Panc1 (cell line): ENCODE data around the gene WDR77. TPM values are rescaled to one million over a fixed set of nuclear protein-coding genes. Genes with fewer than 3 reads are reported as not detected.

Experiments
- ATAC-seq: fragments of 200-7000 bp; cut with Tn5 transposase; 2 replicates; pipeline ENCODE4 v1.9.1; 2020; ENCODE audit warnings: mild to moderate bottlenecking, moderate library complexity
- BruUV-seq: library from RNA; stranded (reverse); fragments of 400-500 nt; replicated peaks from 2 replicates; lab custom pipeline; 2021; lab: Mats Ljungman, UMichigan
- CTCF ChIA-PET: fragments of 300-600 bp; sonication (Branson Sonifier 250); formaldehyde crosslinking; loops from one replicate; lab custom pipeline; 2022; ENCODE audit warnings: antibody characterized with exemption; lab: Charles Lee
- POLR2A ChIA-PET: fragments of 300-600 bp; sonication (Branson Sonifier 250); formaldehyde crosslinking; loops from one replicate; lab custom pipeline; 2022; ENCODE audit warnings: antibody characterized with exemption; lab: Charles Lee
- DNase-seq: peaks from one replicate; pipeline ENCODE4 v3.0.0-alpha.2; 2010; ENCODE audit warnings: low read depth, low spot score
- H3K27ac ChIP-seq: 2 replicates; pipeline ENCODE4 v1.5.1; 2011; ENCODE audit warnings: mild to moderate bottlenecking, low read length, inconsistent platforms
- H3K27me3 ChIP-seq: fragments of 200-500 bp; sonication (Bioruptor generic); 2 replicates; pipeline ENCODE4 v1.6.0; 2014; ENCODE audit warnings: low read length, inconsistent platforms; ENCODE audit not compliant: control insufficient read depth, insufficient read depth
- H3K36me3 ChIP-seq: fragments of 200-500 bp; sonication (Bioruptor generic); 2 replicates; pipeline ENCODE4 v1.5.1; 2014; ENCODE audit warnings: inconsistent platforms, mild to moderate bottlenecking, low read length, moderate library complexity; ENCODE audit not compliant: control insufficient read depth, insufficient read depth
- H3K4me1 ChIP-seq: 2 replicates; pipeline ENCODE4 v1.5.1; 2011; ENCODE audit warnings: inconsistent platforms, mild to moderate bottlenecking, low read length, moderate library complexity; ENCODE audit not compliant: control insufficient read depth, insufficient read depth
- H3K4me3 ChIP-seq, 2 experiments: 2 replicates each; pipeline ENCODE4 v1.5.1; 2011 to 2012; ENCODE audit warnings: low read depth in 2 of 2, low read length in 2 of 2, mild to moderate bottlenecking in 2 of 2, inconsistent platforms in 1 of 2, moderate library complexity in 1 of 2
- H3K9me3 ChIP-seq: fragments of 200-500 bp; sonication (Bioruptor generic); 2 replicates; pipeline ENCODE4 v1.5.1; 2014; ENCODE audit warnings: low read depth, mild to moderate bottlenecking, inconsistent platforms, low read length, moderate library complexity; ENCODE audit not compliant: control insufficient read depth, insufficient read depth
- POLR2AphosphoS5 ChIP-seq: IDR thresholded peaks from 2 replicates; pipeline ENCODE4 v1.6.1; 2012; ENCODE audit warnings: mild to moderate bottlenecking, low read depth, low read length, moderate library complexity
- SIN3A ChIP-seq: IDR thresholded peaks from 2 replicates; pipeline ENCODE4 v1.6.1; 2012; ENCODE audit warnings: low read depth, mild to moderate bottlenecking, low read length, moderate library complexity, borderline replicate concordance; ENCODE audit not compliant: insufficient read depth
- TCF7L2 ChIP-seq: IDR thresholded peaks from 2 replicates; pipeline ENCODE4 v1.6.1; 2011; ENCODE audit warnings: mild to moderate bottlenecking, low read depth, low read length, inconsistent platforms
- in situ Hi-C: cut with HindIII; loops from 2 replicates; pipeline ENCODE4 v1.10.0; 2016; ENCODE audit warnings: low sequenced_read_pairs, low pct_unique_long_range_greater_than_20kb
- intact Hi-C: fragments of 100-400 bp; cut with micrococcal nuclease; formaldehyde crosslinking; loops from one replicate; pipeline ENCODE4 v1.10.0; 2022; ENCODE audit not compliant: unreplicated experiment
- total RNA-seq: library from RNA; stranded (reverse); gene quantifications from one replicate; pipeline ENCODE4 v1.2.1, GENCODE V29; 2021; ENCODE audit not compliant: unreplicated experiment
- TF ChIP-seq, protein P1 (sequence below): fragments of 450-650 bp; IDR thresholded peaks from 2 replicates; pipeline ENCODE4 v1.5.1; 2017; ENCODE audit warnings: mild to moderate bottlenecking
- TF ChIP-seq, protein P2 (sequence below), 2 experiments: IDR thresholded peaks; 2 replicates each; pipeline ENCODE4 v1.6.1; 2011 to 2012; ENCODE audit warnings: low read depth in 2 of 2, control low read depth in 1 of 2, low read length in 1 of 2, mild to moderate bottlenecking in 1 of 2, moderate library complexity in 1 of 2; ENCODE audit not compliant: insufficient read depth in 1 of 2

The WDR77 gene
- total RNA-seq, 1 experiment from 2014 or later: 49.9 TPM

DNA sequence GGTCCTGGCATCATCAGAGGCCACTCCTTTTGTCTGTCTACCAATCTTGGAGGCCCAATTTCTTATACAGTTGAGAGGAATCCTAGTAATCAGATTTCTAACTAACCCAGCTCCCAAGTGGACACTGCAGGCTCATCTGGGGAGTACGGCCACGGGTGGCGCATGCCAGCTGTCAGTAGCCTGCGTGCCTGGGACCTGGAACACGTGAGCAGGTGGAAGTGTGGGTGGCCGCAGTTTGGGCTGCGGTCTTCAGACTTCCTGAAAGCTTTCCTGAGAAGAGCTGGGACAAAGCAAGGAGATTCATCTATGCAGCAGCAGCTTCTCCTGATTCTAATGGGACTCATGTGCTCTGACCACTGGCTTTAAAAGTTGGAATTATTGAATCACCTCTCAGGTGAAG is 42.0 kb upstream of the WDR77 start:
- Histone ChIP-seq H3K4me1 (no peaks in the 10 kb centered on the region), H3K9me3 (no peaks in the 10 kb centered on the region), H3K27ac (no peak overlapping the region), H3K27me3 (no peaks in the 10 kb centered on the region; the same call in 1 of the 2 replicates), H3K36me3 (no peaks in the 10 kb centered on the region), H3K4me3 (no peak overlapping the region)
- ChIA-PET POLR2A (no interaction called here), CTCF (interaction anchor here (2.2 kb wide), 1 partner anchor 17 kb away, joined by 4 read pairs; no protein-coding TSS in a partner anchor)
- no TSS peak for BruUV-seq
- in situ Hi-C loops: no loop called here
- no peak for ATAC-seq
- no peak for DNase-seq
- intact Hi-C loops: no loop called here
- TF ChIP-seq, protein P1, sequence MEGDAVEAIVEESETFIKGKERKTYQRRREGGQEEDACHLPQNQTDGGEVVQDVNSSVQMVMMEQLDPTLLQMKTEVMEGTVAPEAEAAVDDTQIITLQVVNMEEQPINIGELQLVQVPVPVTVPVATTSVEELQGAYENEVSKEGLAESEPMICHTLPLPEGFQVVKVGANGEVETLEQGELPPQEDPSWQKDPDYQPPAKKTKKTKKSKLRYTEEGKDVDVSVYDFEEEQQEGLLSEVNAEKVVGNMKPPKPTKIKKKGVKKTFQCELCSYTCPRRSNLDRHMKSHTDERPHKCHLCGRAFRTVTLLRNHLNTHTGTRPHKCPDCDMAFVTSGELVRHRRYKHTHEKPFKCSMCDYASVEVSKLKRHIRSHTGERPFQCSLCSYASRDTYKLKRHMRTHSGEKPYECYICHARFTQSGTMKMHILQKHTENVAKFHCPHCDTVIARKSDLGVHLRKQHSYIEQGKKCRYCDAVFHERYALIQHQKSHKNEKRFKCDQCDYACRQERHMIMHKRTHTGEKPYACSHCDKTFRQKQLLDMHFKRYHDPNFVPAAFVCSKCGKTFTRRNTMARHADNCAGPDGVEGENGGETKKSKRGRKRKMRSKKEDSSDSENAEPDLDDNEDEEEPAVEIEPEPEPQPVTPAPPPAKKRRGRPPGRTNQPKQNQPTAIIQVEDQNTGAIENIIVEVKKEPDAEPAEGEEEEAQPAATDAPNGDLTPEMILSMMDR: no peak
- TF ChIP-seq POLR2AphosphoS5 (no peak), TCF7L2 (no peak), SIN3A (no peak)
- TF ChIP-seq, protein P2, sequence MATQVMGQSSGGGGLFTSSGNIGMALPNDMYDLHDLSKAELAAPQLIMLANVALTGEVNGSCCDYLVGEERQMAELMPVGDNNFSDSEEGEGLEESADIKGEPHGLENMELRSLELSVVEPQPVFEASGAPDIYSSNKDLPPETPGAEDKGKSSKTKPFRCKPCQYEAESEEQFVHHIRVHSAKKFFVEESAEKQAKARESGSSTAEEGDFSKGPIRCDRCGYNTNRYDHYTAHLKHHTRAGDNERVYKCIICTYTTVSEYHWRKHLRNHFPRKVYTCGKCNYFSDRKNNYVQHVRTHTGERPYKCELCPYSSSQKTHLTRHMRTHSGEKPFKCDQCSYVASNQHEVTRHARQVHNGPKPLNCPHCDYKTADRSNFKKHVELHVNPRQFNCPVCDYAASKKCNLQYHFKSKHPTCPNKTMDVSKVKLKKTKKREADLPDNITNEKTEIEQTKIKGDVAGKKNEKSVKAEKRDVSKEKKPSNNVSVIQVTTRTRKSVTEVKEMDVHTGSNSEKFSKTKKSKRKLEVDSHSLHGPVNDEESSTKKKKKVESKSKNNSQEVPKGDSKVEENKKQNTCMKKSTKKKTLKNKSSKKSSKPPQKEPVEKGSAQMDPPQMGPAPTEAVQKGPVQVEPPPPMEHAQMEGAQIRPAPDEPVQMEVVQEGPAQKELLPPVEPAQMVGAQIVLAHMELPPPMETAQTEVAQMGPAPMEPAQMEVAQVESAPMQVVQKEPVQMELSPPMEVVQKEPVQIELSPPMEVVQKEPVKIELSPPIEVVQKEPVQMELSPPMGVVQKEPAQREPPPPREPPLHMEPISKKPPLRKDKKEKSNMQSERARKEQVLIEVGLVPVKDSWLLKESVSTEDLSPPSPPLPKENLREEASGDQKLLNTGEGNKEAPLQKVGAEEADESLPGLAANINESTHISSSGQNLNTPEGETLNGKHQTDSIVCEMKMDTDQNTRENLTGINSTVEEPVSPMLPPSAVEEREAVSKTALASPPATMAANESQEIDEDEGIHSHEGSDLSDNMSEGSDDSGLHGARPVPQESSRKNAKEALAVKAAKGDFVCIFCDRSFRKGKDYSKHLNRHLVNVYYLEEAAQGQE (IDR thresholded peaks at IDR 0.05; ENCODE audit: insufficient read depth in 1 of 2, low read depth in 2 of 2, low read length in 1 of 2): no peak

DNA sequence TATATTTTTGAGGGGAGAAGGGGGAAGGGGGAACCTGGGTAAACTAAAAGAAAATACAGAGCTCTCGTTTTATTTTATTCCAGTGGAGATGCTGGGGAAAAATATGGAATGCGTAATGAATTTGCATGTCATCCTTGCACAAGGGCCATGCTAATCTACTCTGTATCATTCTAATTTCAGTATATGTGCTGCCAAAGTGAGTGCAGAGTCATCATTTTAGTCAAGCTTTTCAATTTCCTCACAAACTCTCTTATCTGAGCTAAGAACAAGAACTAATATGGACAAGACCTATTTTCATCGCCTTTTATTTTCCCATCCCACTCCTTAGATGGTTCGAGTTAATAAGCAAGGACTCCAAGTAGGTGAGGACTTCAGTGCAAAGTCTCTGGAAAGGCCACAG is 41.2 kb upstream of the WDR77 start:
- CTCF ChIA-PET: interaction anchor here (2.2 kb wide), 1 partner anchor 18 kb away, joined by 4 read pairs; no protein-coding TSS in a partner anchor
- TF ChIP-seq, protein P1: no peak
- no peak for TF ChIP-seq SIN3A
- TF ChIP-seq POLR2AphosphoS5: no peak
- no peak for TF ChIP-seq TCF7L2
- TF ChIP-seq, protein P2 (IDR thresholded peaks at IDR 0.05; ENCODE audit: insufficient read depth in 1 of 2, low read depth in 2 of 2, low read length in 1 of 2): no peak
- no peaks in the 10 kb centered on the region; the same call in 1 of the 2 replicates for H3K27me3 ChIP-seq
- no peak overlapping the region for H3K4me3 ChIP-seq
- intact Hi-C loops: no loop called here
- no peaks in the 10 kb centered on the region for H3K9me3 ChIP-seq
- no peak for ATAC-seq
- no TSS peak for BruUV-seq
- in situ Hi-C loops: no loop called here
- POLR2A ChIA-PET: no interaction called here
- no peaks in the 10 kb centered on the region for H3K4me1 ChIP-seq
- H3K27ac ChIP-seq: no peak overlapping the region
- DNase-seq: no peak
- no peaks in the 10 kb centered on the region for H3K36me3 ChIP-seq
